ENCODE data around the gene DOHH.

Gene DOHH

DNA sequence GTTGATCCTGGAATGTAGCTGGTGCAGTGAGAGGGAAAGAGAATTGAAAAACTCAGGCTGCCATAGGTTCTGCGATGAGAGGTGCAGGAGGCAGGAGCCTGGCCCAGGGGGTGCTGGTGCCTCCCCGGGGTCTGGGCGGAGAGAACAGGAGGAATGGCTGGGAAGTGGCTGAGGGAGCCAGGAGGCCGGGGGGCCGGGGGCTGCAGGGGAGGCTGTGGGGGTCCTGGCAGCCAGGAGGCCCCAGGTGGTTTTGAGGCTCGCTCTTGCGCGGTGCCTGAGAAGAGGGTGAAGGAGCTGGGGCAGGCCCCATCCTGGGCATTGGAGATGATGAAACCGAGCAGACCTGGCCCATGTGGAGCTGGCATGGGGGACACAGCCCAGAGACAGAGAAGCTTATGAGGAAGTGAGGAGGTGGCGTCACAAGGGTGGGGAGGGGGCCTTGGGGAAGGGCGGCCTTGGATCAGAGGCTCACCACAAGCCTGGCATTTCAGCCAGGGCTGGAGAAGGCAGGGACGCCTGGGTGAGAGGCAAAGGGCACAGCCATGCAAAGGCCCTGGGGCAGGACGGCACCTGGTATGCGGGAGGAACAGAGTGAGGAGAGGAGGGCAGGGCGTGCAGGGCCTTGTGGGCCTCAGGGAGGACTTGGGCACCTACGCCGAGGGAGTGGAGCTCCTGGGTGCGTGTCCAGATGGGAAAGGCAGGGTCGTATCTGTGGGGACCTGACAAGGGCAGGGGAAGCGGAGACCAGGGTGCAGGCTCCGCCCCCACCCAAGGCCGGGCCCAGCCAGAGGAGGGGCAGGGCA is 37.2 kb upstream of the DOHH start:
- H3K4me3 ChIP-seq (ENCODE audit: low read depth, low read length) = no peak overlapping the region
- no peak for TF ChIP-seq CTCF (IDR thresholded peaks at IDR 0.05; ENCODE audit: control insufficient read depth, extremely low read depth, insufficient read depth)
- no peak for DNase-seq (ENCODE audit: low read depth)

DNA sequence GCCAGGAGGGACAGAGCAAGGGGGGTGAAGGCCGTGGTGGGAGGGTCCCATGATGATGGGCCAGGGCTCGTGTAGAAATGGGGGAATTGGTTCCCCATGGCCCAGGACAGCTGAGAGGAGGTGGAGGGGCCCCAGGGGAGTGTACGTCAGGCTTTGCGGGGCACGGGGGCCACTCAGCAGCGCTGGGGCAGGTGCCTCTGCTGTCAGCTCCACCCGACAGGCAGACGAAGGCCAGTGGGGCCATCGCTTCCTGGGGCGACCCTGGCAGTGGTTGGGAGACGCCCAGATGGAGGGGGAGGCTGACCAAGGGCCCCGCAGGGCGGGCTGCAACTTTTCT is 36.6 kb upstream of the DOHH start:
- no peak for DNase-seq (ENCODE audit: low read depth)
- no peak overlapping the region for H3K4me3 ChIP-seq (ENCODE audit: low read depth, low read length)

GRCh38 chr19:3536429-3537100 is 36.1 kb upstream of the DOHH start:
- H3K4me3 ChIP-seq (ENCODE audit: low read depth, low read length) = no peak overlapping the region
- no peak for DNase-seq (ENCODE audit: low read depth)
- TF ChIP-seq CTCF (IDR thresholded peaks at IDR 0.05; ENCODE audit: control insufficient read depth, extremely low read depth, insufficient read depth) = no peak

More for the DNA sequence above, 36.6 kb upstream of the DOHH start:
- TF ChIP-seq CTCF (IDR thresholded peaks at IDR 0.05; ENCODE audit: control insufficient read depth, extremely low read depth, insufficient read depth) = no peak

DNA sequence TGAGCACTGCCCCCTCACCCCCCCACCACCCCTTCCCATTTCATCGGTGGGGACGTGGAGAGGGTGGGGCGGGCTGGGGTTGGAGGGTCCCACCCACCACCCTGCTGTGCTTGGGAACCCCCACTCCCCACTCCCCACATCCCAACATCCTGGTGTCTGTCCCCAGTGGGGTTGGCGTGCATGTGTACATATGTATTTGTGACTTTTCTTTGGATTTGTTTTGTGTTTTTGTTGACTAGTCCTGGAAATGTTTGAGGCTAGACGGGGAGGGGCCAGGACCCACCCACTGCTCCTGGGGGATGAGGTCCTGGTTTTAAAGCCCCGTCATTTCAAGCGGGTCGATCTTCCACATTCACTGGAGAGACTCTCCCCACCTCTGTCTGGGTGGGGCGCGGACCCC is 35.5 kb upstream of the DOHH start:
- TF ChIP-seq CTCF (IDR thresholded peaks at IDR 0.05; ENCODE audit: control insufficient read depth, extremely low read depth, insufficient read depth) = no peak
- DNase-seq (ENCODE audit: low read depth) = no peak

GRCh38 chr19:3535563-3535965 is 35.1 kb upstream of the DOHH start:
- DNase-seq (ENCODE audit: low read depth) = no peak
- no peak for TF ChIP-seq CTCF (IDR thresholded peaks at IDR 0.05; ENCODE audit: control insufficient read depth, extremely low read depth, insufficient read depth)
- no peak overlapping the region for H3K4me3 ChIP-seq (ENCODE audit: low read depth, low read length)

More for the DNA sequence above, 35.5 kb upstream of the DOHH start:
- no peak overlapping the region for H3K4me3 ChIP-seq (ENCODE audit: low read depth, low read length)

DNA sequence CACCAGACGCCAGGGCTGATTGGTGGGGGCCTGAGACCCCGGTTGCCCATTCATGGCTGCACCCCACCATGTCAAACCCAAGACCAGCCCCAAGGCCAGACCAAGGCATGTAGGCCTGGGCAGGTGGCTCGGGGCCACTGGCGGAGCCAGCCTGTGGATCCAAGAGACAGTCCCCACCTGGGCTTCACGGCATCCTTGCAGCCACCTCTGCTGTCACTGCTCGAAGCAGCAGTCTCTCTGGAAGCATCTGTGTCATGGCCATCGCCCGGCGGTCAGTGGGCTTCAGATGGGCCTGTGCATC is 34.7 kb upstream of the DOHH start:
- TF ChIP-seq CTCF (IDR thresholded peaks at IDR 0.05; ENCODE audit: control insufficient read depth, extremely low read depth, insufficient read depth) = no peak
- H3K4me3 ChIP-seq (ENCODE audit: low read depth, low read length) = no peak overlapping the region
- no peak for DNase-seq (ENCODE audit: low read depth)

Data from LNCaP clone FGC (cell line).